ENCODE results near the gene KRT76.

Gene KRT76

DNA sequence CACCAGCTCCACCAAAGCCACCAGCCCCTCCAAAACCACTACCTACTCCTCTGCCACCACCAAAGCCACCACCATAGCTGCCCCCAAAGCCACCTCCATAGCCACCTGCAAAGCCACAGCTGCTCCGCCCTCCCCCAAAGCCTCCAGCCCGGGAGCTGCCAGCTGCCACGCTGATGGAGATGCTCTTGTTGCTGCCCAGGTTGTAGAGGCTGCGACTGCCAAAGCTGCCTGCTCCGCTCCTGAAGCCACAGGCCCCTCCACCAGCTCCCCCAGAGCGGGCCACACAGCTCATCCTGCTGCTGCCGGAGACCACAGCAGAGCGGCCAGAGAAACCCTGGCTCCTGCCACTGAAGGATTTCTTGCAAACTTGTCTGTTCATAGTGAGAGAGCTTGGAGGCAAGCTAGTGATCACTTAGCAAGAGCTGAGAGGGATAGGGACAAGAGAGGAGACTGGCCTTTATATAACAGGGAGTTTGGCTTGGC, at the start of gene KRT76:
TSS of gene KRT76 (minus strand) at position 433 of the 483 bp plus-strand sequence. CDS start at position 379, 54 bp downstream.
- no peak for DNase-seq (ENCODE audit: low read depth in 2 of 2)

DNA sequence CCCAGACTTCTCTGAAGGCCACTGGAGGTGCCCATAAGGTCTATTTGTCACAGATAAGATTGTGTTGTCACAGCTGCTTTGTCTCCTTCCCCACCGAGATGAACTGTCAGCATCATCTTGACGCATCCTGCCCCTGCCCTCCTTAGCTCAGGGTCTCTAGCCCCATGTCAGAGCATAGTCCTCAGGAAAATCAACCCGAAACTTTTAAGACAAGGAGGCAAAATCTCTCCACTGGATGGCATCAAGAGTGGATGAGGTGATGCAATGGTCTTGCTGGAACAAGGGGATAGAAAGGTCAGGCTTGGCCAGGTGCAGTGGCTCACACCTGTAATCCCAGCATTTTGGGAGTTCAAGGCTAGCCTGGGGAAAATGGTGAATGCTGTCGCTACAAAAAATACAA, 48.8 kb upstream of the KRT76 start:
- no peak for DNase-seq (ENCODE audit: low read depth in 2 of 2)

DNA sequence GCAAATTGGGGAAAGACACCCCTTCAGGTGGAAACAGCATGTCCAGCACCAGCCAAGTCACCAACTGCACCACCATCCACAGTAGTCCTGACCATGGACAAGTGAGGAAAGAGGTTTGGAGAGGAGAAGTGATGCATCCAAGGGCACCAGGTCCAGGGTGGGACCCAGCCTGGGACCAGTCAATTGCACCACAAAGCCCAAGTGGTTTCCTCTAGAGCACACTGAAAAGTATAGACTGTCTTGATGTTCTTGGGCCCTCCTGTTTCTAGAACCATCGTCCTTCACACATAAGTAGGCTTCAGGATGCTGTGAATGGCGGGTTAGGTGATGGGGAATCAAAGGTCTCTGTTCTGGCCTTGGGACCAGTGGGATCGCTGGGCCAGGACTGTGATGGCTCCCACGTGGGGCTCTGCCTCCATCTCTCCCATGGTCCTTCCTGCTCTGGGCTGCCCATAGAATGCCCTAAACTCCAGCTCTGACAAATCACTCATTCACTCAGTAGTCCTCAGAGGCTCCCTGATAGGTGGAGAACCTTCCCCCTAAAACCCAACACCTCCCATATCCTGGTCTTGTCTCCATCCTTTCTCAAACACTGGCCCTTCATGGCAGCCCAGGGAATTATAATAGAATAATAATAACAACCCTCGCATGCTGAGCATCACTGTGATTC, 47.7 kb upstream of the KRT76 start:
- DNase-seq (ENCODE audit: low read depth in 2 of 2) = no peak

DNA sequence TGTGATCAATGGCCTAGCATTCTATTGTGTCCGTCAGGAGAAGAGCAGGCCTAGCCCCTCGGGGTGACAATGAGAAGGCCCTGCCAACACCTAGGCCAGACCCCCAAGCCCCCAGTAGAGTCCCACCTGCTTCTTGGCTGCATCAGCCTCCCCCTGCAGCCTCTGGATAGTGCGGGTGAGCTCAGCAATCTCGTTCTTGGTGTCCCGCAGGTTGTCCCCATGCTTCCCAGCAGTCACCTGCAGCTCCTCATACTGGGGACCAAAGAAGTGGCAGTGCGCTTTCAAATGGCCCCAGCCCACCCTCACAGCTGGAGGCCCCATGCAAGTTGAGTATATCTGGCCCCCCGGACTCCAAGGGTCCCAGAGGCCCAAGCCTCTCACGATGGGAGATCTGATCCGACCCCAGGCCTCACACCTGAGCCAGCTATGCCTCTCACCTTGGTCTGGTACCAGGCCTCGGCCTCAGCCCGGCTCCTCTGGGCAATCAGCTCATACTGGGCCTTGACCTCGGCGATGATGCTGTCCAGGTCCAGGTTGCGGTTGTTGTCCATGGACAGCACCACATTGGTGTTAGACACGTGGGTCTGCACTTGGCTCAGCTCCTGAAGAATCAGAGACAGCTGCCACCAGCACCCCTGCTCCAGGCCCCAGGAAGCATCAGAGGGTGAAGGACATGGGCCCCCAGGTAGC, 46.8 kb upstream of the KRT76 start:
- DNase-seq (ENCODE audit: low read depth in 2 of 2) = no peak

DNA sequence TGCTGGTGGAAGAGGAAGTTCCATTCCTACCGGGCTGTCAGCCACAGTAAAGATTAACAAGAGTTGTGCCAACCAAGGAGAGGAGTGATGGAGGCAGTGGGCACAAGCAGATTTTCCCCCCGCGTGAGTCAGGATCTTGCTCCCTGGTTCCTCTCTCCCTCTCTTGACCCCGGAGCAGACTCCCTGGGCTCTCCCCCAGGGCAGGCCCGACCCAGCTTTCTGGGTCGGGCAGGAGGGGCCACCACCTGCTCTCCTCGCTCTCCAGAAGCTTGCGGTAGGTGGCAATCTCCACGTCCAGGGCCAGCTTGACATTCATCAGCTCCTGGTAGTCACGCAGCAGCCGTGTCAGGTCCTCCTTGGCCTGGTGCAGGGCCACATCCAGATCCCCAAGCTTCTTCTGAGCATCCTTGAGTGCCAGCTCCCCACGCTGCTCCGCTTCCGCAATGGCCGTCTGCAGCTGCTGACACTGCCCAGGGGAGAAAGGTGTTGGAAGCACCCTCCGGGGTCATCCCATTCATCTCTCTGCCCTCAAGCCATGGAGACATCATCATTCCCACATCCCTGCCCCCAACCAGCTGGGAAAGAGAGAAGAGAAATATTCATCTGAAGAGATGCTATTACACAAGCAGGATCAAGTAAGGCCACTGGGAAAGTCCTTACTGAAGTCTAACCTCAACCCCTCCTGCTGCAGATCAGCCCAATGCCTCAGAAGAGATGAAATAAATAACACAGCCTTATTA, 45.8 kb upstream of the KRT76 start:
- no peak for DNase-seq (ENCODE audit: low read depth in 2 of 2)

DNA sequence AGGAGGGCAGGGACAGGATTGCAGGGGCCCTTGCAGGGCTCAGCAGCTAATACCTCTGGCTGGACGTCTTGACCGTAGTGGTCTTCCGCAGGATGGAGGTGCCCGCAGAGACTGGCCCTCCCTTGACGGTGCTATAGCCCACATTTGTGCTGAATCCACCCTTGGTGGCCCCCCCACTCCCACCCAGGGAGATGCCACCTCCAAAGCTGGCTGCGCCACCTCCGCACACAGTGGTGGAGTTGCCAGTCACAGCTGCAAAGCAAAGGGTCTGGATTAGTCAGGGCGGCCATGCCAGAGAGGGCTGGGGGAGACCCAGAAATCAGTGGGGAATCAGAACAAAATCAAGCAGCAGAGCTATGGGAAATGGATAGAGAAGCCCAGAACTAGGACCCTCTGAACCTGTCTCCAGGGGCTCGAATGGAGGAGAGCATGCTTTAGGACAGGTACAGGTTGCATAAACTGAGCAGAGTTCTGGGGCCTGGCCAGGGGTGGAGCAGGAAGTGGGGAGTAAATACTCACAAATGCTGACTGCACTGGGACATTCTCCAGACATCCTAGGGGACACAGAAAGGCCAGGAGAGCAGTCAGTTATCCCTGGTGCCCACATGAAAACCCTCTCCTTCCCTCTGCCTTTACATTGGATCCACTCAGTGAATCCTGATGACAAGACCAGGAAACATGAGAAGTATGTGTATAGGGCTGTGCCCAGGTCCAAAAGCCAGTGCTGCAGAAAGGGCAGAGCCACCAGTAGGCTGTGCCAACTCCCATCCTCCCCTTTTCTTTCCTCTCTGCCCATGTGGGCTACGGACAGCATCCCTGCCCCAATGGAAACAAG, 44.9 kb upstream of the KRT76 start:
- no peak for DNase-seq (ENCODE audit: low read depth in 2 of 2)

DNA sequence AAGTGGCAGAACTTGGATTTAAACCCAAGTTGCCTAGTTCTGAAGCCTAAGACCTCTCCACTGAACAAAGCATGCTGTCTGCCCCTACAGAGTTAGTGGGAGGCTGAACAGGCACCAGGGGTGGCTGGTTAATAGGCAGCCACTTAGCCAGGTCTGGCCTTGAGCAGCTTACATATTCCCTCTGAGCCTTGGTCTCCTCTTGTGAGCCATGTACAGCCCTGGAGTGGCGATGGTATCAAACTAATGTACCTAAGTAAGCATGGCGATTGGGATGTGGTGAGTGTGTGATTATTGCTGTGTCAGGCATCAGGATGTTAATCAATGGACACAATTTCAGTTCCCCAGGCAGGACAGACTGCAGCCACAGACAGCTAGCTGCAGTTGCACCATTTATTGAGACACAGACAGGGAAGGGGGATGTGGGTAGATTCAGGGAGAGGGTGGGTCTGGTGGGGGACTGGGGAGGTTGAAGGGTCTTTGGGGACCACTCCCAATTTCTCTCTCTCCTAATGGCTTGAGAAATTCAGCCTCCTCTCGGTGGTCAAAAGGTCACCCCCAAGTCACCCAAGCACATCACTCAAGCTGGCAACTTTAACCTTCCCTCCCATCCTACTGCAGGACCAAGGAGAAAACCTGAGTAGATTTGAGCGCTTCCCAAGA, 44.1 kb upstream of the KRT76 start:
- no peak for DNase-seq (ENCODE audit: low read depth in 2 of 2)

DNA sequence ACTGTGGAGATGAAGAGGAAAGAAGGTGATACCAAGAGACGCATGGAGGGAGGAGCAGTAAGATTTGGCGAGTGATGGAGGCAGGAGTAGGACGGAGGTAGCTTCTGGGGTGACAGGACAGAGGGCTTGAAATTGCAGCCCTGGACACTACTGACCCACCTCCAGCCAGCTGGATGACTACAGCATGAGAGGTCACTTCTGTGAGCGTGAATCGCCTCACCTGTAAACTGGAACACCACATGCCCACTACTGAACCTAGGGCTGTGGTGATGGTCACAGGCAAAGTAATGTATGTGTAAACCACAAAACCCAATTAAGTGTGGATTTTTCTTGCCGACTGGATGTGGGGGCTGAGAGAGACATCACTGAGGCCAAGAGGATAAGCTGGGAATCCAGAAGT, 43.4 kb upstream of the KRT76 start:
- no peak for DNase-seq (ENCODE audit: low read depth in 2 of 2)

DNA sequence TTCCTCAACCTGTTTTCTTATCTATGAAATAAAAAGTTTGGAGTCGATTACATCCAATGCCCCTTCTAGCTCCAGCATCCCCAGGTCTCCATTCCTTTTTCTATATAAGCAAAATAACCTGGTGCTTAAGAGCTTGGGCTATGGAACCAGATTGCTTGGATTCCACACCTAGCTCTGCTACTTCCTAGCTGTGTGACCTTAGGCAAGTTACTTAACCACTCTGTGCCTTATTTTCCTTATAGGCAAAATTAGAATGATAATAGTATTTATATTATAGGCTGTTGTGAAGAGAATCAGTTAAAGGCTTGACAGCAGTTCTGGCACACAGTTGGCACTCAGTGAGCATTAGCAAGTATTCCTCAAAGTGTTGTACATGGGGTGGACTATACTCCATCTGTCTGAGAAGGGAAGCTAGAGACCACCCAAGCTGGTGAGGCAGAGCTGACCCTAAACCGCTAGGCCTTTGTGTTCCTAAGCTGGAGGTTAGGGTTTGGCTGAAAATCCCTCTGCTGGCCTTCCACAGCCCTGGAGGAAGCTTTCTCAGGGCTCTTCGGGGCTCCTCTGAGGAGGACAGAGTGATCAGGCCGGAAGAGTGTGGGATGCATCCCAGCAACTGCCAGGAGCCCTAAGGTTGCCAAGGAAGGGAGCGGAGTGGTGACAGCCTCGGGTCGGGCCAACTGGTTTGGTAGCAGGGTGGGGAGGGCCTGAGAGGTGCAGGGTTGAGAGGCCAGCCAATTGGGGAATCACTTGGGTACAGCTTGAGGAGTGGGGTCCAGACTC, 42.8 kb upstream of the KRT76 start:
- no peak for DNase-seq (ENCODE audit: low read depth in 2 of 2)

DNA sequence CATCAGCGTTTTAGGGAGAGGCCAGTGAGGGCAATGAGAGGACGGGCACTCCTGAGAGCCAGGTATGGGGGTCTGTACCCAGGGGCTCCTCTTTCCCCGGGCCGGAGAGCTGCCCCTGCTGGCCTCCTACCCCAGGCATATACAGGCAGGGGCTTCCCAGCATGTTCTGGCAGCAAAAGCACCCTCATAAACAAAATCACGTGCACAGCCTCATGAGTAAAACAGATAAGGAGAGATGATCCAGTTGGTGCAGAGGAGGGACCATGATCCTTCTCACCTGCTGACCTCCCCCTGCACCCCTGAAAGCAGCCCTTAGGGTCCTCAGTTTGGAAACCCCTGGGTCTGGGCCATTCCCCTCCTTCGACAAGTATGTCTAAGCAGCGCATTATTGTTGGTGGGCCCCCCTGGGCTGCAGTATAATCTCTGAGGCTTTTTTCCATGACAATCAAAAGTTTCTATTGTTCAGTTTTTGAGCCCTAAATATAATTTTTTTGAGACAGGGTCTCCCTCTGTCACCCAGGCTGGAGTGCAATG, 41.8 kb upstream of the KRT76 start:
- no peak for DNase-seq (ENCODE audit: low read depth in 2 of 2)

DNA sequence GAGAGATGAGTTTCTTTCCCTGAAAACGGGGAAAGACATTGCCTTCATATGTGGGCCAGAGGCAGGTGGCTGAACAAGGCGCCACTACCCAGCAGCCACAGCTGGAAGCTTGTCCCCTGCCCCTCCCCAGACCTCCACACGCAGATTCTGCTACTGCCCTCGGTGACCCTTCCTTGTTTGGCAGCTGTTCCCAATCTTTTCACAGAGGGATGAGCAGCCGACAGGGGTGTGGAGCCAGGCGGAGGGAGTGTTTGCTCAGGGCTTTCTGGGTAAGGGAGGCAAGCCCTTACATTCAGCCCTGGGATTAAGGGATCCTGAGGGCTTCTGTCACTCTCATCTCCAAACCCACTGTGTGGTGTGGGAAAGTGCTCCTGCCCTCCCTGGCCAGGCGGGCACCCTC, 41.2 kb upstream of the KRT76 start:
- DNase-seq (ENCODE audit: low read depth in 2 of 2) = no peak

DNA sequence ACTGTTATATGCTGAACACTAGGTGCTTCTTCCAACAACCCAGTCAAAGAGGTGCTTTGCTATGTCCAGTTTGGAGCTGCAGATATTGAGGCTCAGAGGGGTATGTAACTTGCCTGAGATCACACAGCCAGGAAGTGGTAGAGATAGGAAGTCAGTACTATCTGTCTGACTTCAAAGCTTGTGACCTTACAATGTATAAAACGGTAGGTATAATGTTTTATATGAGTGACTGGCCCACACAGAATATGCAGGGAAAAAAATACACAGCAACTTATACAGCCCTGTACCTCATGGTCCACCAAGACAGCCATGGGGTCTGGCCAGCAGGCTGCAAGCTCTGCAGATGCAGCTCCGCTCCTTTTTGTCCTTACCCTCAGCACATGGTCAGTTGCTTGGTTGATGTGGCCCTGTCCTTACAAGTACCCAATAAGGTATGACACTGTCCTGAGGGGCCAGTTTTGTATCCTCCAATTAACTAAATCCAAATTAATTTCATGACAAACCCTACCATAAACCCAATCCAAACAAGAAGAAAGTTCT, 40.6 kb upstream of the KRT76 start:
- no peak for DNase-seq (ENCODE audit: low read depth in 2 of 2)

DNA sequence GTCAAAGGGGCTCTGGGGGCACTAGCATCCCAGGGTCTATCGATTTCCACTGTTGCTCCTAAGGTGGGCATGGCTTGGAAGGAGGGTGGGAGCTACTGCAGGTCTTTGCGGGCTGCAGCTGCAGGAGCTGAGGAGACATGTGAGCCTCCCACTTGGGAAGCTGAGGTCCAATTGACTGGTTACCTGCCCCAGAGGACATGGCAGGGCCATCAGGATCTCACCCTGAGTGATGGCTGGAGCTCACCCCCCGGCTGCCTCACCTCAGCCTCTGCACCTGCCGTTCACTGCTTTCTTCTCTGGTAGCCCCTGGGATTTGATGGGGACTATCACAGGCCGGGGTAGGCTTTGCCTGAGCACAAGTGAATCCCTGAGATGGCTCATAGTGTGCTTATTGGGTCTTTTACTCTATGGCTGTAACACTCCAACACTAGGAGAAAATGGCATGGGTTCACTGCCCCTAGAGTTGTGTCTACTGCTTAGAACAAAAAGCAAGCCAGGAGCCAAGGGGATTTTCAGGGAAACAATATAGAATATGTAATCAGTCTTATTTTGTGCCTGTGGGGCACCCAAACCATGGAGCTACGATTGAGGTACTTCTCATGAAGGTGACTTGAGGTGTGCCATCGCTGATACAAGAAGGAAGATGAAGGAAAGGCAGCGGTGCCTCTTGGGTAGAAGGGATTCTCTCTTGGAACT, 40.0 kb upstream of the KRT76 start:
- no peak for DNase-seq (ENCODE audit: low read depth in 2 of 2)

DNA sequence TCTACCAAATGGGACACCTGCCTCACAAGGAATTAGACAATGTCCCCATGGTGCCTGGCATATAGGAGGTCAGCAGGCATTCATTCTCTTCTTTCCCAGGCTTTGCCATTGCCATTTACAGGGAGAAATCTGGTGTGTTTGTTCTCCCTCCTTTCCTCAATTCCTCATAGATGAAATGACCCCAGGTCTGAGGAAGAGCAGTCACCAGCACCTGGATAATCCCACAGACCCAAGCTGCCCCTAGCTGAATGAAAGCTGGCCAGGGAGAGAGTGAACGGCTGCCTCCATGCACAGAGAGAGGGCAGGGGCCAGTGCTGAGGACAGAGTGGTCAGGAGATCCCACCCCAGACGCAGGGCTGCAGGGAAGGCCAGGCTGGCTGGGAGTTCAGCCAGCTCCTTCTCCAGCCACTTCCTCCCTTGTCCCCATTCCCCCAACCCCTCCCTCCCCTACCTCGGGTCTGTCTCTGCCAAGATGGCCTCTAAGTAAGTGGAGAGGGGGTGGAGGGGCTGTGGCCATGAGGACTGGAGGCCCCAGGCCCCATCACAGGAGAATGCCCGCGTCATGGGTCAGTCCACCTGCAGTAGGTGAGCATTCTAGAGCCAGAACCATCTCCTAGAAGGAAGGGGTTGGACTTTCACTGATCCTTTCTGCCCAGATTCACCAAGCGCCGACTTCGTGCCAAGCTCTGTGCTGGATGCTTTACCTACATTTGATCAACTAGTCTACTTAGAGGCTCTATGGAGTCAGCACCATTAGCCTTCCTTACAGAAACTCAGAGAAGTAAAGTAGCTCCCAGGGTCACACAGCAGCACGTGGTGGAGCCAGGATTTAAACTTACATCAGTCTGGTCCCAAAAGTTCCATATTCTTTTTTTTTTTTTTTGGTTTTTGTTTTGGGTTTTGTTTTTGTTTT, 38.8 kb upstream of the KRT76 start:
- no peak for DNase-seq (ENCODE audit: low read depth in 2 of 2)

DNA sequence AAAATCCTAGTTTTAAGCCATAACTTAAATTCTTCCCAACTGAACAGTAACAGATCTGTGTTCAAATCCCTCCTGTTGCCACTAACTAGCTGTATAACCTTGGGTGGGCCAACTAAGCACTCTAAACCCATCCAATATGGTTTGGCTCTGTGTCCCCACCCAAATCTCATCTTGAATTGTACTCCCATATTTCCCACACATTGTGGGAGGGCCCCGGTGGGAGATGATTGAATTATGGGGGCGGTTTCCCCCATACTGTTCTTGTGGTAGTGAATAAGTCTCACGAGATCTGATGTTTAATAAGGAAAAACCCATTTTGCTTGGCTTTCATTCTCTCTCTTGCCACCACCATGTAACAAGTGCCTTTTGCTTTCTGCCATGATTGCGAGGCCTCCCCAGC, 38.0 kb upstream of the KRT76 start:
- DNase-seq (ENCODE audit: low read depth in 2 of 2) = no peak

DNA sequence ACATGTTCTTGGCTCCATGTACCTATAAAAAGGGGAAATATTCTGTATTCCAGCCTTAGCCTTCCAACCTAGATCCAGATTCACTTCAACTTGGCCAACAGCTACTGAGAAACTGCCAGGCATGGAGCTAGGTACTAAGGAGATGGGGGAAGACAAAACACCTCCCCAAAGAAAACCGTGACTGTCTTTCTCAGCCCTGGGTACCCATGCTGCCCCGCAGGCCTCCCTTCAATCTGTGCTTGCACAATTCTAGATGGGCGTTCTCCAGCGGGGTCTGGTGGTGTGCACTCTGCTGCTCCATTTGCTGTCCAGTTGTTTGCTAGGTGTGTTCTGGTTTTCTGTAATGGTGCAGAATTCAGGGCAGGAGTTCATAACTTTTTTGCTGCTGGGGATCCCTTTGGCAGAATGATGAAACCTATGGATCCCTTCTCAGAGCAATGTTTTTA, 37.6 kb upstream of the KRT76 start:
- DNase-seq (ENCODE audit: low read depth in 2 of 2) = no peak

DNA sequence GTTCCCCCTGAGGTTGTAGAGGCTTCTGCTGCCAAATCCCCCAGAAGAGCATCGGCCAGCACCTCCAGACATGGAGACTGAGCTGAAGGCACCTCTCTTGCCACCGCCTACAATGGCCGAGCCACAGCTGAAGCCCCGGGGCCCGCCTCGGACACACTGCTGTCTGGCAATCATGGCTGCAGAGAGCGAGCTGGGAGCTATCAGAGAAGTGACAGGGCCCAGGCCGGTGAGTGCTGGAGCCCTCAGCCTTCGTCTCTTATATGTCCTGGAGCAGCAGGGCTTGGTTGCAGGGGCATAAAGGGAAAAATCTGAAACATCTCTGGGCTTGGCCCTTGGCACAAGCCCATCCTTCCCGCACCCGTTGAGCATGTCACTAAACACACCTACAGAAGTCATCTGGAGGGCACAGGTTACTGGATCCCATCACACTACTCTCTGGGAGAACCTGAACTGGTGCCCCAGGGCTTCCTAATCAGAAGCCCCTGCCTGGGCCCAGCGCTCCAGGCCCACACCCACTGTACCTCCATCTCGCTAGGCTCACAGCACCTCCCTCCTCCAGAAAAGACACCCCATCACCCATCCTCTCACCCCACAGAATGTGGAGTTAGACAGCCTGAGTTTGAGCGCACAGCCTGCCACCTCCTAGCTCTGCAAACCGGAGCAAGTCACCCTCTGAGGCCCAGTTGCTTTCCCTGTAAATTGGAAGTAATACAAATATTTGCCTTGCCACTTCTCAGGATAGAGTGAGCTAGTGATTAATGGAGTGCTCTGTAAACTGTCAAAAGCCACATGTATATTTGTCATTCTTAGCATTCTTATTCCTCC, 37.0 kb upstream of the KRT76 start, which contains the start of gene KRT4:
TSS of gene KRT4 (minus strand) at position 232 of the 825 bp plus-strand sequence. CDS start at position 174, 58 bp downstream.
- DNase-seq (ENCODE audit: low read depth in 2 of 2) = no peak
